Activated T-cell treated with anti-CD3 and anti-CD28 coated beads for 1 hour (primary cell): ENCODE results near the gene CATSPER4.

Experiments used
- DNase-seq: peaks from one replicate; pipeline ENCODE4 v3.0.0-alpha.2; 2020; ENCODE audit warnings: low read depth

CATSPER4 gene

DNA sequence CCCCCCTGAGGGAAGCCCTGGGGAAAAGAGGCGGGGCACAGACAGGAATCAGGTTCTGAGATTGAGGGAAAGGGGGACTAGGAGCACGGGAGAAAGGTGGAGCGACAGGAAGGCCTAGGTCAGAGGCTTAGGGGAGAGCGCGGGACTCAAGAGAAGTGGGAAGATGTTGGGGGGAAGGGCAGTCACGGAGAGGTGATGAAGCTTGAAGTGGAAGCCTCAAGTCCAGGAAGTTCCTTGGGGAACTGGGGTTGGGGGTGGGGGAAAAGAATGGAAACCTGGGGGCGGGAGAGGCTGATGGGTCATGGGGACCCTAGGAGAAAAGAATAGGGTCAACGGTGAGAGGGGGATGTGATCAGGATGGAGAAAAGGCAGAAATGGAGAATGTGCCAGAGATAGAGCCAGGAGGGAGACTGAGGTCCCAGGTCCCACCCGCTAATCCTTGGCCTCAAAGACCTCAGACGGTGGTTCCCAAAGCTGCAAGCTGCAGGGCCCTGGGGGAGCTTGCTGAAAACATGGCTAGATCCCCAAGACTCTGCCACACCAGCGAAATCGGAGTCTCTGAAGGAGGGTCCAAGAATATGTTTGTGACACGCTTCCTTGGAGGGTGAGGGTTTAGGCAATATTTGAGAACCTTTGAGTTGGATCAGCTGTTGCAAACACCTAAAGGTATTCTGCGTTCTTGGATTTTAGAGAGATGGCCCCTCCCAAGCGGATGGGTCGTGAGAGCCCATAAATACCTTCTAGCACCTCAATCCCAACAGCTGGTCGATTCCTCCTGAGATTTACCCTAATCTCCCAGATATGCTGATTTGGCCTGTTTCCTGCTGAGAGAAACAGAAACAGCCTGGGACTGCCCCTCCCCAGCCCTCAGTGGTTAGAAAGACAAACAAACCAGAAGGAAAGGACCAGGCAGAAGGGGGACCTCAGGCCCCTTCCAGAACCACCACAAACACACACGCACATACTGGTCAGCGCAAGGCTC is 25.2 kb upstream of the CATSPER4 start:
- DNase-seq, result no peak

DNA sequence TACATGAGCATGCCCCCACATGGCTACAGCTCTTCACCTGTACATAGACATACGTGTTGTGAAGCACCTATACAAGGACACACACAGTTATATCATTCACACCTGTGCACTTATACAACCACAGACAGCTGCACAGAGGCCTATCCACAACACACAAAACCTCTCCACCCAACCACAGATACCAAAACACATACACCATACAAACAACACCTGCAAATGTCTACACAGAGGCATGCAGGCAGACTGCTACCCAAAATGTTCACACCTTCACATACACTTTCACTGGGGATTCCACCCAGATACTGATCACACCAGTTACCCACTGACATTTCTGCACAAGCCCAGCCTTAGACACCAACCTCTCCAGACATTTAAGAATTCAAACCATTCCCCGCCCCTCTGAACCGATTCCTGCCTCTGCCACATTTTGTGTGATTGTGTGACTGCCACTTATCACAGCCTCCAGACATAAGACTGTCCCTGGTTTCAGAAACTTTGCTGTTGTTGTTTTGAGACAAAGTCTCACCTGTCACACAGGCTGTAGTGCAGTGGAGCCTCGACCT is 23.6 kb upstream of the CATSPER4 start:
- no peak for DNase-seq

DNA sequence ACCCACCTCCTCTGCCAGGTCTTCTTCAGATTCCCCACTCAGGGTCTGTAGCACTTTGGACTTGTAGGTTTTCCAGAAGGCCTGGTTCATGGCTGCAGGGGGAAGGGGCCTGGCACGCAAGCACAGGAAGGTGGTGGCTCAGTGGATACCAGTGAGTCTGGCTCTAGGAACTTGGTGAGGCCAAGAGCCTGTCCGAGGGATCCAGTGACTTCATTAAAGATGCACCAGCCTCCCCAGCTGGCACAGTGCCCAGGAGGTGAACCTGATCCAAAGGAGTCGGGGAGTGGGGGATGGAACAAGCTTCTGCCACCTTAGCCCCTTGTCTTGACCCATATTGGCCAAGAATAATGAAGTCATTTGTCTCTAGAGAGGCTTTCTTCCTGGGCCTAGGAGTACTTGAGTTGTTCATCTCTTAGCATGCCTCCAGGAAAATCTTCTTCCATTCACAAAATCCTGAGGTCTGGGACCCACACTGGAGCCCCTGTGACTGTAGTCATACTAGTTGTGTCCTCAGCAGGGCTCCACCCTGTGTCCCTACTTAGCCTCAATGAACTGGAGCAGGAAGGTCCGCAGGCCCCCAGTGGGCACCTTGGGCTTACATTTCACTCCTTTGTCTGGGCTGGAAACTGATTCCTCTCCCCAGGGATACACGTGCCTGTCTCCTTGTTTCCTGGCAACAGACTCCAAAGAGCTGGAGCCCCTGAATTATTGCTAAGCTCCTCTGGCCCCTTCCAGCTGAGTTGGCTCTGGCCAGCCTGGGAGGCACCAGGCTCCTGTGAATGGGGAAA is 21.8 kb upstream of the CATSPER4 start, which contains the start of gene C1orf232:
Gene C1orf232, minus strand, starts transcription at position 554 of the 788 bp plus-strand sequence. Its CDS starts 464 bp downstream, at position 90.
- no peak for DNase-seq

DNA sequence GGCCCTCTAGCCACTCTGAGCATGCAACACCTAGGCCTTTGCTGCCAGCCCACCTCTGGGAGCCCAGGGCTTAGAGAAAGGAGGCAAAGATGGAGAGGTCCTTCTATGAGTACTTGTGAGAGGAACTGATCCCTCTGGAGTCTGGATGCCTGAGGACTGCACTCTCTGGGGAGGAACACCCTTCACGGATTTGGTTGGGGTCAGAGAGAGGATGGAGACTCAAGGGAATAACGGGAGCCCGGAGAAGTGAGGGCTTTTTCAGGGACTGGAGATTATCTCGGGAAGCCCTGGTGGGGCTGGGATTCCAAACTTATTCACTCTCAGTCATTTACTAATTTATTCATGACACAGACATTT is 21.2 kb upstream of the CATSPER4 start:
- DNase-seq, result no peak

DNA sequence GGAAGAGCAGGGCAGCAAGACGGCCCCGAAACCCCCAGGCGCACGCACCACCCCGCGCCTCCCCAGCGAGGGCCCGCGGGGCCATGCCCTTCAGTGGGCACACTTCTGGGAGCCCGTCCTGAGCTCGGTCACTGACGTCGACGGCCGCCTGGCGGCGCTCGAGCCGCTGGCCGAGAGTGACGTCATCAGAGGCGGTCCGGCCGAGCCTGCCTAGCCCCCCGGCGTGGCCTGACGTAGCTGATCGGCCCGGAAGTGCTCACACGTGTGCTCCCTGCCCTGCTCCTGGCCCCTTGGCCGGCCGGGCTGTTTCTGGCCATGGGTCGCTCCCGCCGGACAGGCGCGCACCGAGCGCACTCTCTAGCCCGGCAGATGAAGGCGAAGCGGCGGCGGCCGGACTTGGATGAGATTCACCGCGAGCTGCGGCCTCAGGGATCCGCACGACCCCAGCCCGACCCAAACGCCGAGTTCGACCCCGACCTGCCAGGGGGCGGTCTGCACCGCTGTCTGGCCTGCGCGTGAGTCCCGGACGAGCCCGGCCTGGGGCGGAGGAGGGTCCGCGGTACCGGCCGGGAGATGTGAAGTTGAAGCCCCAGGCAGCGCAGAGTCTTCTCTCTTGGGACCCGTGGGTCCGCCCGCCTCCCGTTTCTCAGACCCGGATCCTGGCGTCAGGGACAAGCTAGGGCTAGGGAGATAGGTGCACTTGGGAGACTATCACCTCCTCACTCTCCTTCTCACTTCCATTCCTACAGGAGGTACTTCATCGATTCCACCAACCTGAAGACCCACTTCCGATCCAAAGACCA is 20.5 kb upstream of the CATSPER4 start, which contains the start of gene ZNF593:
Gene ZNF593, plus strand, starts transcription at position 240 of the 803 bp plus-strand sequence. Its CDS starts 76 bp downstream, at position 316.
- peak; percentile 72 for DNase-seq

DNA sequence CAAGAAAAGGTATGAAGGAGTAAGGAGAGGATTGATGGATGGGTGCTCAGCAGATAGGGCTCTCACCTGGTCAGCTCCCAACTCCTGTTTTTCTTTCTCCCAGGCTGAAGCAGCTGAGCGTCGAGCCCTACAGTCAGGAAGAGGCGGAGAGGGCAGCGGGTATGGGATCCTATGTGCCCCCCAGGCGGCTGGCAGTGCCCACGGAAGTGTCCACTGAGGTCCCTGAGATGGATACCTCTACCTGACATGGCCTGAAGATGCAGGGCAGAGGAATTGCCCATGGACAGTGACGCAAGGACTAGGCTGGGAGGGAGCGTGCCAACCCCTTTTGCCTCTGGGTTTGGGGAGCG is 20.0 kb upstream of the CATSPER4 start:
- DNase-seq, result no peak

DNA sequence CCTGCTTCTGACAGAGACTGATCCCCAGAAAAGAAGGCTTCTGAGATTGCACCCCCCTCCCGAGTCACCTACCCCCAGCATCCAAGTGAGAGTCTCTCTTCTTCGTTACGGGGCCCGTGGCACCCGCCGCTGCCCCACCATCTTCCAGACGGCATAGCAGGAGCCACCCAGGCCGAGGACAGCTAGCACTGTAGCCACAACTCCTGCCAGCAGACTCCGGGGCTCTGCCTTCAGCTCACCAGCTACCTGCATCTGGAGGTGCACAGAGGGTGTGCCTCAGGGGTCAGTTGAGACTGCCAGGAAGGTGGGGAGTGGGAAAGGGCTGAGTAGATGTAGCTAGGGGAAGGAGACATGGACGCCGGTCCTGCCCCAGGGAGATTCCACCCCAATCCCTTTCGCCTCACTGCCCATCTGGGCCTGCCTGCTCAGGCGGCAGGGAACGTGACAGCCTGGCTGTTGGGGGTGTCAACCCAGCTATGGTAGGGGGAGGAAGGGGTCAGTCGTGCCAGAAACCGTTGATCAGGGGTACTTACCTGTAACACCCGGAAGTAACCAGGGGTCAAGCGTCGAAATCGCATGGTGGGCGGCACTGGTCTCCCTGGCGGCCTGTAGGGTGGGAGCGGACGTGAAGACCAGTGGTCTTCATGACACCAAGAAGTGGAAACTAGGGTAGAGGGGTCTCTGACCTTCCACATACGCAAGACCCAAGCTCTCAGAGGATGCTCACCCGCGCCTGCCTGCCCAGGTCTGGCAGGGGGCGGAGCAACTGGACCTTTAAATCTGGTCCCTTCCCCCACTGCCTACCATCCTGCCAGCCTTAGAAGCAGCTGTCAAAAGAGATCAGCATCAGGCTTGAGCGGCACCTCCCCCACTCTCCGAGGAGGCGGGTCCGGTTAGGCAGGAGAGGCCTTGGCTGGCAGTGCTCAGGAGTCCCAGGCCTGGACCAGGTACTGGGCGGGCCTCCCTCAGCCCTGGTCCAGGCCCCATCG is 19.0 kb upstream of the CATSPER4 start, which contains the start of gene ZNF593OS:
Gene ZNF593OS, minus strand, starts transcription at position 749 of the 989 bp plus-strand sequence. Its CDS starts 171 bp downstream, at position 578.
- no peak for DNase-seq

DNA sequence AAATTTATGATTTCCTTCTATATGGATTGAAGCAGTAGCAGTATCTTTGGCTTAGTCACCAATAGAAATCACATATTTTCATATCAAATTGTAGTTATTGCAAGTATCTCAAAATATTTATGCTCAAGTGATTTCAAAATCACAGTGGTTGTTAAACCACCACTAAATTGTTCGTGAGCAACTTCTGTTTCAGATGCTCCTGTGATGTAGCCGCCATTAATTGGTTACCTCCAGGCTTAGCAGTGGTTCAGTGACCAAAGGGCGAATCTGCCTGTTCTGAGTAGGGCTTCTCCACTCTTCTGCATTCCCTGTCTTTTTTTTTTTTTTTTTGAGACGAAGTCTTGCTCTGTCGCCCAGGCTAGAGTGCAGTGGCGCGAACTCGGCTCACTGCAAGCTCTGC is 15.1 kb upstream of the CATSPER4 start:
- no peak for DNase-seq

DNA sequence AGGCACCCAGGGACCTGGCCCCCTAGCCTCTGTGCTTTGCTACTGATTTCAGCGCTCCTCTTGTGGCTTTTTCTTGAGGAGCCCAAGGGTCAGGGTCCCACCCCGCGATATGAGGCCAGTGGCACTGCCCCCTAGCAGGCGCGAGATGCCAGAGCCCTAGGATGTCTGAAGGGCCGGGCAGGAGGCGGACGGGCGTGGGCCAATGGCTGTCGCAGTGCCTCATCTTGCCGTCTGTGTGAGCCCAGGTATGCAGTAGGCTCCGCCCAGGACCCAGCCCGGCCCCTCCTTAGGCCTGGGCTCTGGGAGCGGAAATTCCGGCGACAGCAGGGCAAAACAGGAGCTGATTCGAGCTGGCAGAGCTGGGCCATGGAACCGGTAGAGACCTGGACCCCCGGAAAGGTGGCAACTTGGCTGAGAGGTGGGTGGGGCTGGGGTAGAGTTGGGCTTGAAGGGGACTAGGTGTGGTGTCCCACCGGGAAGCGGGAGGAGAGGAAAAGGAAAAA is 13.2 kb upstream of the CATSPER4 start, which contains the start of gene CNKSR1:
Gene CNKSR1, plus strand, starts transcription at position 310 of the 503 bp plus-strand sequence. Its CDS starts 57 bp downstream, at position 367.
- no peak for DNase-seq

DNA sequence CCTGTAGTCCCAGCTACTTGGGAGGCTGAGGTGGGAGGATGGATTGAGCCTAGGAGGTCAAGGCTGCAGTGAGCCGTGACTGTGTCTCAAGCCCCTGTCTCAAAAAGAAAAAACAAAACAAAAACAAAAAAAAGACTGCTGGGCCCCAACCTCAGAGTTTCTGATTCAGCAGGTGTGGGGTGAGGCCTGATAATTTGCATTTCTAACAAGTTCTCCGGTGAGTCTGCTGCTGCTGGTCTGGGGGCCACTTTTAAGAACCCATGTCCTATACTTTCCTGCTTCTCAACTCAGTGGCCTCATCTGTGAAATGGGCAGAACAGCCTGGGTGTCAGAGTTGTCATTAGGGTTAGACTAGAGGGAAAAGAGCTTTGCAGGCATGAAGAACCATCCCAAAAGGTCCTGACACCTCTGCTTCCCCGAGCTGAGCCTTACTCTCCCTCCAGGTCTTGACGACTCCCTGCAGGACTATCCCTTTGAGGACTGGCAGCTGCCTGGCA is 10.3 kb upstream of the CATSPER4 start:
- no peak for DNase-seq

DNA sequence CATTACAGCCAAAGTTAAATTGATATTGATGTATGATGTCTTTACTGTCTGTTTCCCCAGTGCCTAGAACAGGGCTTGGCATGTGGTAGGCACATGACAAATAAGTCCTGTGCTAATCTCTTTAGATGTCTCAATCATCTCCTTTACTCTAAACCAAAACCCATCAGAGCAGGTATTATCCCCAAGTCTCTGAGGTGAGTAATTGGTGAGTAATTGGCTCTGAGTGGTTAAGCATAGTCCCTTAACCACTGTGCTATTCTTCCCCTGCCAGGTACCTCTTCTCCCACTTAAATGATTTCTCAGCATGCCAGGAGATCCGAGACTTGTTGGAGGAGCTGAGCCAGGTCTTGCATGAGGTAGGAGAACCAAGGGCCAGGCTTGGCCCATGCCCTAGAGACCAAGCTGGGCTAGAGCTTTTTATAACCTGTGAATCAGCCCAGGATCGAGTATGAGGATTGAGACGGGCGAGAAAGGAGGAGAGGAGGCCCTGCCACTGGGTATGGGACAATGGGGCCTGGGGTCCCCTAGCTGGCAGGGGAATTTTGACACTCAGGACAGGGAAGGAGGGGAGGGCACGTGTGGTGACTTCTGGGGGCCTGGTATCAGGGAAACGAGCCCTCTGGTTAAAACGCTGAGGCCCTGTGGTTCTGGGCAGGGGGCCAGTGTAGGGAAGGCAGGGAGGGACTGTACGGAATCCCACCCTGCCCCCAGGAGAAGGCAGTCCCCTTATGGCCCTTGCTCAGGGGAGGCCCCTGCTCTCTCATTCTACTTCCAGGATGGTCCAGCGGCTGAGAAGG is 8.6 kb upstream of the CATSPER4 start:
- no peak for DNase-seq

DNA sequence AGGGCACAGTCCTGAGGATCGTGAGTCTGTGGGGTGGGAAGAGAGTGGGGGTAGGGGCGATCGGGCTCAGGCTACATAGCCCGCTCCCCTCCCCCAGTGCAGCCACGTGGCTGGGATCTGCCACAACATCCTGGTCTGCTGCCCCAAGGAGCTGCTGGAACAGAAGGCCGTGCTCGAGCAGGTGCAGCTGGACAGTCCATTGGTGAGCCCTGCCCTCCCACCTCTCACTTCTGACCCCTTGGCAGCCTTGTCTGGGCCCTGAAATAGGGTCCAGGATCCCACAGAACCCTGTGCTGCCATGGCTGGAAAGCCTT is 8.1 kb upstream of the CATSPER4 start:
- DNase-seq, result no peak

DNA sequence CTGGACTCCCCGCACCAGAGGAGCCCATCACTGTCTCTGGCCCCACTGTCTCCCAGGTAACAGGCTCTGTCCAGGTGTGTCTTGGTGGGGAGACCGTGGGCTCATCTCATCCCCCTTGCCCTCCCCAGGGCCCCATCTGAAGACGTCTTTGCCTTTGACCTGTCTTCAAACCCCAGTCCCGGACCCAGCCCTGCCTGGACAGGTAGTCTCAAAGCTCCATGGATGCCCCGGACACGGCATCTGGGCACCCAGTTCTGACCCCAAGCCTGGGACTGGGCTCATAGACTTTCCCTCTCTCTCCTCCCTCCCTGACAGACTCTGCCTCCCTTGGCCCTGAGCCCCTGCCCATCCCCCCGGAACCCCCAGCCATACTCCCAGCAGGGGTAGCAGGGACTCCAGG is 6.3 kb upstream of the CATSPER4 start:
- no peak for DNase-seq

DNA sequence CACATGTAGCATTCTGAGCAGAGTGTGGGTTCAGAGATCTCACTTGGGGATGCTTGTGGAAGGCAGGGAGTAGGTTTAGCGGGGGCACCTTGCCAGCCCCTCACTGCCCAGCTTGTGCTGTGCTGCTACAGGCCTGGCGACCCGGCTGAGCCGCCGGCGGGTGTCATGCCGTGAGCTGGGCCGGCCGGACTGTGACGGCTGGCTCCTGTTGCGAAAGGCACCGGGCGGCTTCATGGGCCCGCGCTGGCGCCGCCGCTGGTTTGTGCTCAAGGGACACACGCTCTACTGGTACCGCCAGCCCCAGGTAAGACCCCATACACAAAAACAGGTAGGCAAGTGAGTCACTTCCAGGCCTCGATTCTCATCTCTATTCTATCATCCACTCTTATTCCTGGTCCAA is 5.5 kb upstream of the CATSPER4 start:
- no peak for DNase-seq

DNA sequence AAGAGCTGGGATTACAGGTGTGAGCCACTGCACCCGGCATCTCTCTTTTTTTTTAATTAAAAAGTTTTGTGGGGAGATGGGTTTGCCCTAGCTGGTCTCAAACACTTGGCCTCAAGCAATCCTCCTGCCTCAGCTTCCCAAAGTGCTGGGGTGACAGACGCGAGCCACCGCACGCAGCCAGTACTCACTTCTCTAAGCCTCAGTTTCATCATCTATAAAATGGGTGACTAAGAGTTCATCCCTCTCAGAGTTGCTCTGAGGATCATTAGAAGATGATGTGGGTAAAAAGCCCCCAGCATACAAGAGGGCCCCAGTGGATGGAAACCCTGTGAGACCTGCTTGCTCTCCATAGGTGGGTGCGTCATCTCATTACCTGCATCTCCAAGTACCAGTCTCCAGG is 2.5 kb upstream of the CATSPER4 start:
- no peak for DNase-seq

DNA sequence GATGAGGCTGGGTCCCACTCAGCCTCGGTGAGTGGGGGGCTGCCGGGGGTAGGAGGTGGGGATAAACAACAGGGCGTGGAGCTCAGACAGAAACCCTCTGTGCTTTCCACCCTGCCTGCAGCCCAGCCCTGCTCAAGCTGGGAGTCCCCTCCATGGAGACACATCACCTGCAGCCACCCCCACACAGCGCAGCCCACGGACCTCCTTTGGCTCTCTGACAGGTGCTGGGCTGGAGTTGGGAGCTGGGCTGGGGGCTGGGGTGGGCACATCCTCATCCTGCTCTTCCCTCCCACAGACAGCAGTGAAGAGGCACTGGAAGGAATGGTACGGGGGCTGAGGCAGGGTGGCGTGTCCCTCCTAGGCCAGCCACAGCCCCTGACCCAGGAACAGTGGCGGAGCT is 1.9 kb upstream of the CATSPER4 start:
- no peak for DNase-seq

DNA sequence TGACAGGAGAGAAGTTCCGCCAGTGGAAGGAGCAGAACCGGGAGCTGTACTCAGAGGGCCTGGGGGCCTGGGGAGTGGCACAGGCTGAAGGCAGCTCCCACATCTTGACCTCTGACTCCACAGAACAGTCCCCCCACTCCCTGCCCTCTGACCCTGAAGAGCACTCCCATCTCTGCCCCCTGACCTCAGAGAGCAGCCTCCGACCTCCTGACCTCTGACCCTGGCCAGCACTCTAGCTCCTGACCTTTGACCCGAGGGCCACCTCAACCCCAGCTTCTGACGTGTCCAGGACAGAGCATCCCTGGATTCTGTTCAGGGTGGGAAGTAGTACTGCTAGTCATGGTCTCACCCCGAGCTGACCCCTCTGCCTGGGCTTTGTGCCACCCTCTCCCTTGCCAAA is 1.1 kb upstream of the CATSPER4 start:
- DNase-seq, result no peak

DNA sequence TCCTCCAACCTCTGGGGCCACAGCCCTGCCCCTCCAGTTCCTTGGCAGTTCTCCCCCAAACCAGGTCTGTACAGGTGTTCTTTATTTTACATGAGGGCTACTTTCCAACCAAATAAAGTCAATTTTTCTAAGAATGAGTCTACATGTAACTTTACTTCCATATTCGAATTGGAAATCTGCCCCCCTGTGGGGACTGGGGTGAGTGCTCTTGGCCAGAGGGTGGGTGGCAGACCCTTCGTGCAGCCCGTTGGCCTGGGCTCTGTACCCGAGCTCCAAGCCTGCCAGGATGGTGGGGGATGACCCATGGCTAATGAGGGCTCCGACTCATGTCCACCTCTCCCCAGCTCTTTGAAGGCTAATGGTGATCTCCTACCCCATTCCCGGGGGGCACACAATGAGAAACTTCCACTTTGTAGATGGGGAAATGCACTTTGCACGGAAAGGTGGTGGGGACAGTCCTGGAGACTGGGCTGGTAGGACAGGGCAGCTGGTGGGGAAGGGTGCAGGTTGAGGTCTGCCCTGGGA is 589 bp upstream of the CATSPER4 start:
- DNase-seq, result no peak

DNA sequence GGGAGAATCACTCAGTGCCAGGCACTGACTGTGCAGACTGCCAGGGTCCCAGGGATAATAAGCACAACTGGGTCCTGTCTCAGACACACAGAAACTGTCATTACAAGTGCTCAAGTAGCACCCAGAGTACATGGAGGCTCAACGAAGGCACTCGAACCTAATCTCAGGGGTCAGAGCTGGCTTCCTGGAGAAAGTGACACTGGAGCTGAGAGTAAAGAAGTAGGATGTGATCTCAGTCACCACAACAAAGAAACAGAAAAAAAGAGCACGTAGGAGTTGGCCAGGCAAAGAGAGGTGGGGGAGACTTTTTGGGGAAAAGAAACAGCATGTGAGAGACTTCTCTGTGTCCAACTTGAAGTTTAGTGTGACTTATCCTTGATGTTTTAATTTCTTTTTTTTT is 1.3 kb downstream of the CATSPER4 start:
- DNase-seq, result no peak
